Astrocyte (in vitro differentiated cells and primary cell): Measurements from ENCODE around the gene TRIM14.

Experiments used
- EZH2 ChIP-seq: IDR thresholded peaks from 2 replicates; pipeline ENCODE4 v1.6.1; 2012; ENCODE audit warnings: mild to moderate bottlenecking, low read length, inconsistent platforms; ENCODE audit not compliant: insufficient read depth
- TF ChIP-seq, protein P1 (sequence below): IDR thresholded peaks from 2 replicates; pipeline ENCODE4 v1.5.1; 2011; ENCODE audit warnings: low read depth, mild to moderate bottlenecking, inconsistent platforms, low read length, moderate library complexity; ENCODE audit not compliant: insufficient read depth

DNA sequence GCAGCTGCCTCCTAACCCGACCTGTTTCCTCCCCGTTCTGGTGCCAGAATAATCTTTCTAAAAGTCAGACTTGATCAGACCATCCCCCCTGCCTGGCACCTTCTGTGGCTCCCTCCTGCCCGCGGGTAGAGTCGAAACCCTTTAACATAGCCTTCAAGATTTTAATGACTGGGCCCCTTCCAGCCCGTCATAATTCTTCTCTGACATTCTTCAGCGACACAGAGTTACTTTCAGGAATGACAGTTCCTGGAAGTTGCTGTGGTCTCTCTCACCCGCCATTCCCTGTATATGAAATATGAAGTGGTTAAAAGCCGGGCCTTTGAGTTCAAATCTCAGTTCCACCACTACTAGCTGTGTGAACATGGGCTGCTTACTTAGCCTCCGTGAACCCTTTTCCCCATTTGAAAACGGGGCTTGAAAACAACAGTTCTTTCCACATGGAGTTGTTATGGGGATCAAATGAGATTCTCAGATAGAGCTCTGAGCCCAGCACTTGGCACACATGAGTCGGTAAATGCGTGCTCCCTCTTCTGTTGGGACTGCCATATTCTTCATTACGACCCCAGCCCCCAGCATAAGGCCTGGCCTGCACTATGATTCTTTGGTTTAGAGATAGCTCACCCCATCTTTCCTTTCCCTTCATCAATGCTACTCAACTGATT lies 61.8 kb downstream of the TRIM14 start:
- TF ChIP-seq EZH2: no peak
- TF ChIP-seq, protein P1, sequence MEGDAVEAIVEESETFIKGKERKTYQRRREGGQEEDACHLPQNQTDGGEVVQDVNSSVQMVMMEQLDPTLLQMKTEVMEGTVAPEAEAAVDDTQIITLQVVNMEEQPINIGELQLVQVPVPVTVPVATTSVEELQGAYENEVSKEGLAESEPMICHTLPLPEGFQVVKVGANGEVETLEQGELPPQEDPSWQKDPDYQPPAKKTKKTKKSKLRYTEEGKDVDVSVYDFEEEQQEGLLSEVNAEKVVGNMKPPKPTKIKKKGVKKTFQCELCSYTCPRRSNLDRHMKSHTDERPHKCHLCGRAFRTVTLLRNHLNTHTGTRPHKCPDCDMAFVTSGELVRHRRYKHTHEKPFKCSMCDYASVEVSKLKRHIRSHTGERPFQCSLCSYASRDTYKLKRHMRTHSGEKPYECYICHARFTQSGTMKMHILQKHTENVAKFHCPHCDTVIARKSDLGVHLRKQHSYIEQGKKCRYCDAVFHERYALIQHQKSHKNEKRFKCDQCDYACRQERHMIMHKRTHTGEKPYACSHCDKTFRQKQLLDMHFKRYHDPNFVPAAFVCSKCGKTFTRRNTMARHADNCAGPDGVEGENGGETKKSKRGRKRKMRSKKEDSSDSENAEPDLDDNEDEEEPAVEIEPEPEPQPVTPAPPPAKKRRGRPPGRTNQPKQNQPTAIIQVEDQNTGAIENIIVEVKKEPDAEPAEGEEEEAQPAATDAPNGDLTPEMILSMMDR: no peak
